Daoy (cell line): ENCODE data around the gene ATRNL1. TPM values are rescaled to one million over a fixed set of nuclear protein-coding genes. Genes with fewer than 3 reads are reported as not detected.

Experiments
- DNase-seq: peaks from one replicate; pipeline ENCODE4 v3.0.0-alpha.2; 2015; ENCODE audit warnings: low read depth
- total RNA-seq: library from RNA; depleted of rRNA; stranded (reverse); fragments of >200 nt; shearing (Covaris generic); gene quantifications from 2 replicates; pipeline ENCODE4 v1.2.3, GENCODE V29; 2014

ATRNL1 gene
- total RNA-seq, 1 experiment from 2014 or later, result 7.1 TPM

DNA sequence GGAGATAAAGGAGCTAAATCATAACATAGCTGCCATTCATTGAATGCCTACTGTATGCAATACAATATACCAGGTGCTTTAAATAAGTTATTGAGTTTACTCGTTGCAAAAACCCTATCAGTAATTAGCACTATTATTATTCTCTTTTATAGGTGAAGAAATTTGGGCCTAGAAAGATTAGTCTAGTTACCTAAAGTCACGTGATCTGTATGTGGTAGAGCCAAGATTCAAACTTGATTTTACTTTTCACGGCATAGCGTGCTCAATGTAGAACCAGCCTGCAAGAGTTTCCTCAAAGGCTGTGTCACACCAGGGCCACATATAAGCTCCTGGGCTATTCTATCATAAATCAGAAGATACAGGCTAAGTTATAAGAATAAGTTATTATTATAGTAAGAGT, 740.0 kb downstream of the ATRNL1 start:
- no peak for DNase-seq

DNA sequence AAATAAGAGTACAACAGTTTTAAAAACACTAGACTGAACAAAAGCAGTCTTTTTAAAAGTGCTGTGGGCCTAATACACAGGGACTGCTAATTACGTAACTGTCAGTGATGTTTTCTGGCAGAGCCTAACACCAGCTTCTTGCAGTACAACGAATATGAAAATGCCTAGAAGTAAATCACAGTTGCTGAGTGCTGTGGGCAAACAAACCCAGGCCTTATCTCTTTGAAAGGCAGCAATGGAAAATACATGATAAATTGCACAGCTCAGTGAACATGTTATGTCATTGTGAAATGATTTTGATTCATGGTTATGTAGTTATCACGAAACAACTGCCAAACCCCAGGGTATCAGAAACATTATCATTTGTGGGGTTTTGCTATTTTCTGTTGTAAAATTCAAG, 751.4 kb downstream of the ATRNL1 start:
- DNase-seq, result no peak

DNA sequence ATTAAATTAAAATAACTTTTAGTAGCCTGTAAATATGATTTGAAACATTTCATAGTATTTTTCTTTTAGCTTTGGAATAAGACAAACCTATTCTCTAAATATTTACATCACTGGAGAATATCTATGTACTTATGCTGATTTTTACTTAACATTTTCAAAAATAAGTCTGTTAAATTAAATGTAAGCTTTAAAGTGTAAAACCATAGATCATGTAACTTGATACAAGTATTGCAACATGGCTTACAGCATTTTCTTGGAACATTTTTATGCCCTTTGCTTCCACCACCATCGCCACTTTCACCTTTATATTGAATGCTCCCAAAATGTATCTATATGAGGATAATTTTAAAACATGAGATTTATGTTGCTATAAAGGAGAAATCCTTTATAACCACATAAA, 752.8 kb downstream of the ATRNL1 start:
- DNase-seq, result no peak

DNA sequence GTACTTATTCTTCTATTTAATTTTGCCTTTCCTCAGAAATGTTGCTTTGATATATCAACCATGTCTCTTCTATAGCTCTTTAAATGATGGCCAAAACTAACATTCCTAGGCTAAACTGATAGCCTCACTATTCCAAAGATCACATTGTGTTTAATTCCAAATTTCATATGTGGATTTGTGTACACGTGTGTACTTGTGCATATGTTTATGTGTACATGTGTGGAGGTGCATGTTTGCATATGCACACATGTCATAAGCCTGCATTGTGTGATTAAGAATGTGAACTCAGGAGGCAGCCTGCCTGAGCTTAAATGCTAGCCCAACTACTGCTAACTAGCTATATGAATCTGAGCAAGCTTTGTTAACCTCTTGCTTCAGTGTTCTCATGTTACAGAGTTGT, 753.4 kb downstream of the ATRNL1 start:
- DNase-seq, result no peak

DNA sequence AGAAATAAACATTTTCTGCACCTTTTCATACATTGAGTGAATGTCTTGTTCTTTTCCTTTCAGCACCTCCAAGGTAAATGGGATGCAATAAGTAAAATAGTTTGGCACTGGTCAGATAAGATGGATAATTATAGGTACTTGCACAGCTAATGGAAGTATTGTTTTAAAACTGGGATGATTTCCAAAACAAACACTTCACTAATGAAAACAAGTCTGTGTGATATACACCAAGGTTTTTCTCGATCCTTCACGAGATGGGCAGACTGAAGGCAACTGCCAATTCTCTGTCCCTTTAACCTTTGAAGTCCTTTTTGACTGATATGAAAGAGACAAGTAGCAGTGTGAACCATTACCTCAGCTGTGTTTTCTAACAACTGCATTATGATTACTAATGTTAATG, 756.0 kb downstream of the ATRNL1 start:
- no peak for DNase-seq

DNA sequence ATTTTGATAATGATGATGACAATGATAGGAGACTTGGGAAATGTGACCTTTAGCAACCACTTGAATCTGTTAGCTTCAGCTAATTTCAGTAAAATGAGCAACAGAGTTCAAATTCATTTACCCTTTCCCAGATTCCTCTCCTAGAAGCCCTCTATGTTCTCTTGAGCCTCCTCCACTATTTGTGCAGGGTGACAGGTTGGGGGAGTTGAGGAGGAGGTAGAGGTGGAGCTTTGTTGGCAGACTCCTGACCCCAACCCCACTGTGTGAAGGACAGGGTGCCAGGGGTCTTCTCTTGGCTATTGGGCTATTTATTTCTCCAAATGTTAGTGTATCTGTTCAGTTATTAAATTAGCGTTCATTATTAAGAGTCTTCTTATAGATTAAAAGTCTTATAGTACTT, 757.5 kb downstream of the ATRNL1 start:
- no peak for DNase-seq

- no peak for DNase-seq
These were observed 758.5 kb downstream of the ATRNL1 start for GRCh38 chr10:115851695-115852094.

DNA sequence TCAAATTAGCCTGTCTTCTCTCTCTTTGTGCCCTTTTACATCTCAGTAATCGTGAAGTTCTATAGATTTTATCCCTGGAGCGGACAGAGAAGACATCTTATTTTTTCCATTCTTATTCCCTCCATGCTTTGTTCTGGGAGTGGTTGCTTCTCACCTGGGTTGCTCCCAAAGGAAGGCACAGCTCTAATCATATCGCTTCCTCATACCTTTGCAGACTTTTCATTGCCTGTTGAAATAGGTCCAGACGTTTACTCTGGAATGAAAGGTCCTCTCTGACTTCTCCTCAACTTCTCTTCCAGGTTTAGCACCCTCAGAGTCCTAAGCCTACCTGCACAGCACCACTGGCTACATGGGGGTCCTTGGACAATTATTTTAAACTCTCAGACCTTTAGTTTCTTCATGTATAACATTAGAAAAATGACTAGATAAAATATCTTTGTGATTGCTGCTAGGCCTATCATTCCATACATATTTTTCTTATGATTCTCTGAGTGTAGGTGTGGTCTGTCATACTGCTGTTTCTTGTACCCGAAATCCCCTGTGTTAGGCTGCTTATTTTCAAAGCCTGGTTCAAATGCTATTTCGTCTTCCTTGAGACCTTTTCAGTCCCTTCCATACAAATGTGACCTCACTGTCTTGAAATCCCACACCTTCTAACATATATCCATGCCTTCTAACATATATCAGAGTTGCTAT, 761.7 kb downstream of the ATRNL1 start:
- DNase-seq, result no peak

DNA sequence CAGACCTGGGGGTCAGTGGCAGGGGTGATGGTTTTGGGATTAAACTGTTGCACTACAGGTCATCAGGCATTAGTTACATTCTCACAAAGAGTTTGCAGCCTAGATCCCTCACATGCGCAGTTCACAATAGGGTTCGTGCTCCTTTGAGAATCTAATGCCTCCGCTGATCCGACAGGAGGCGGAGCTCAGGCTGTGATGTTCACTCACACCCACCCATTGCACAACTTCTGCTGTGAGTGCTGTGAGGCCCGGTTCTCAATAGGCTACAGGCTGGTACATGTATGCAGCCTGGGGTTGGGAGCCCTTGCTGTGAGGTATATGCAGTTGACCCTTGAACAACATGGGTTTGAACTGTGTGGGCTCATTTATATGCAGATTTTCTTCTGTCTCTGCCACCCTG, 763.4 kb downstream of the ATRNL1 start:
- peak; percentile 3 for DNase-seq

DNA sequence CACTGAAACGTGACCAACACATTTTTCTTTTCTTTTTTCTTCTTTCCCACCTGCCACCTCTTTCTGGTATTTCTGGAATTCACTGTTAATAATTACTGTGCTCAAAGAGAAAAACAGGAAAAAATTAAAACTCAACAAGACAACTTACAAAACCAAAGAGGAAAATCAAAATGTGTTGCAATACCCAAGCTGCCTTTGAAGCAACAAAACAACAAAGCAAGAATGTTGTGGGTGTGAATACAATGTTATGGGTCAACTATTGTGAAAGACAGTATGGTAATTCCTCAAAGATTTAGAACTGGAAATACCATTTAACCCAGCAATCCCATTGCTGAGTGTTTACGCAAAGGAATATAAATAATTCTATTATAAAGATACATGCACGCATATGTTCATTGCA, 764.7 kb downstream of the ATRNL1 start:
- no peak for DNase-seq

DNA sequence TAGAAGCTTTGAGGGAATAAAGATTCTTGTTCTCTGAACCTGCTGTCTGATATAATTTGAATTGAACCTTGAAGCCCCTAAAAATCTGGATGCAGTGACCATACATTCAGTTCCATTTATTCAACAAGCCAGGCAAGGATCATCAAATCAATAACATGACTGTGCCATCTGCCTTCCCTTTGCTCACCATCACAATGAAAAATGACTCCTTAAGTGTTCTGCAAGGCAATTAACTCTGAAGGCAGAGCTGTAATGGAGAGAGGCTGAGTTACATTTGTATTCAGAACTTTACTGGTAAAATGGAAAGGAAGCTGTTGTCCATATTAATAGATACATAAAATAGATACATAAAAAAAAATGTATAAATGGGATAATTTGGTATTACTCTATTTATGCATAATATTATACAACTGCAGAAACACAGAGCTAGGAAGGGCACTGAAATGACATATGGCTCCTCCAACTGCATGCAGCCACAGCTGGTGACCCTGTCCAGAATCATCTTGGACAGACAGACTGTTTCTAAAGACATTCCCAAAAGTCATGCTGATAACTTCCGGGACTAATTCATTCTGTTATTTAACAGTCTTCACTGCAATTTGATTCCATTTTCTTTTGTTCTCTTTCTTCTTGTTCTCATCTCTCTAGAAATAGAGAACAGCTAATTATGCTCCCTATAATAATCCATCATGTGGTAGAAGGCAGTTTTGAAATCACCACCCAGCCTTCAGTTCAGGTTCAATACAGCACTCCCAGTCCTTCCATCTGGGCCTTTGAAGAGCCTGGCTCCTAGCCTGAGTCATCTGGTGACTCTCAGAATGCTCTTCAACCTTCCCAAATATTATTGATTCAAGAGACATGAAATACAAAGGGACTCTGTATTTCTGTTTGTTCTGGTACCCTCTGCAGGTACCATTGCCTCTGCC, 767.3 kb downstream of the ATRNL1 start:
- DNase-seq, result no peak

GRCh38 chr10:115861455-115861854, 768.3 kb downstream of the ATRNL1 start:
- DNase-seq, result no peak

DNA sequence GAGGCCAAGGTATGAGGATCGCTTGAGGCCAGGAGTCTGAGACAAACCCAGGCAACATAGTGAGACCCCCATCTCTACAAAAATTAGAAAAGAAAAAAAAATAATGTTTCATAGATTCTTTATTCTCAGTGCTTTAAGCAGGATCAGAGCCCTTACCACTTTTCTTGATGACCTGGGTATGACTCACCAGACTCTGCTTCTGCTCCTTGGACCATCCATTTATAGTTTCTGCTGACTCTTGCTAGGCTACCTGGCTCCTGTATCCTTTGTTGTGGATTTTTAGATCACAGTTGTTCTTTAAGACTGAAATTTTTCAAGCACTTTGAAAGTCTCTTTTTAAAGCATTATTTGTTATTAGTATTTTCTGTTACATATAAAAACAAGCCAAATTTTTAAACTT, 768.7 kb downstream of the ATRNL1 start:
- peak; percentile 28 for DNase-seq

GRCh38 chr10:115866174-115866573, 773.0 kb downstream of the ATRNL1 start:
- DNase-seq, result no peak

DNA sequence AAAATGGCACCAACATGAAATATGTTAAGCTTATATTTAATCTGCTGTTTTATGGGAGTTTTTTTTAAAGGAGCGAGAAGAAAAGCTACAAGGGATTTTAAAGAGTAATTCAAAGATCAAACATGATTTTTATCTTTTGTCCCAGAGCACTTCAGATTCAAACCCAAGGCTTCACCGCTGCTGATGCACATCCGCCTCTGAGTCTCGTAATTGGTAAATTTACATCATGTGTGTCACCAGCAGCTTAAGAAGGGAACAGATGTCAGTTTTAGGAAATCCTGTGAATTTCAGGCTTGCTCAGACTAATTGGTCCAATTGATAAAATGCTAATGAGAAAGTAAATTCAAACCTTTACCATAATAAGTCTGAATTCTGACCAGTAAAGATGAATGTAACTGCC, 773.5 kb downstream of the ATRNL1 start:
- no peak for DNase-seq

DNA sequence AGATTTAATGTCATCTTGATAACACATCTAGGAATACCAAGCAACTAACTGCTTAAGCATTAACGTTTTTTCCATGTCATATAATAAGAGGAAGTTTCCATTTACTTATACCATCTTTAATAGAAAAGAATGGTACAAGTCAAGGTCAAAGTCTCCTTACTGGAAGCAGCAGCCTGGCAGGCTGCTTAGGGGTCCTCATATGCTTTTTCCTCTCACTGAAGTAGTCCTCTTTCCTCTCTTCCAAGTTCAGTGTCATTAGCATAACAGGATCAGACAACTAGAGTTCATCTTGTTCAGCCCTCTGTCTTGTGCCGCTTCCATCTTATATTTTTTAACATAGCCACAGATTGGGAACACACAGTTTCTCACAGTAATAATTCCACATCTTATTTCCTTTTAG, 774.1 kb downstream of the ATRNL1 start:
- no peak for DNase-seq

GRCh38 chr10:115871855-115872254, 778.7 kb downstream of the ATRNL1 start:
- no peak for DNase-seq

DNA sequence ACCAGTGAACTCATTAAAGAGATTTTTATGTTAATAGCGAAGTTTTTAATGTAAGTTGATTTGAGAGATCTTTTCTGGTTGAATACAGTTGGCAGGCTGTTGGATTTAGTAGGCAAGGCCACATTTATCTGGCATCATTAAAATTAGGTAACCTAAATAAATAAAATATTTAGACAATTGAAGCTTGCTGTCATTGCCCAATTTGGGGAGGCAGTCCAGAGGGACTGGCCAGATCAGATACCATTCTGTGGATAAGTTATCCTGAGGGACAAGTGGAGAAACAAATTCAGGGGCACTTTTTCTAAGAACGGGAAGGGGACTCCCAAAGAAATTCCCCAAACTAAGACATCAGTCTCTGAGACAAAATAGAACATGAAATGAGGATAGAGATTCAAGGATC, 782.0 kb downstream of the ATRNL1 start:
- DNase-seq, result no peak

DNA sequence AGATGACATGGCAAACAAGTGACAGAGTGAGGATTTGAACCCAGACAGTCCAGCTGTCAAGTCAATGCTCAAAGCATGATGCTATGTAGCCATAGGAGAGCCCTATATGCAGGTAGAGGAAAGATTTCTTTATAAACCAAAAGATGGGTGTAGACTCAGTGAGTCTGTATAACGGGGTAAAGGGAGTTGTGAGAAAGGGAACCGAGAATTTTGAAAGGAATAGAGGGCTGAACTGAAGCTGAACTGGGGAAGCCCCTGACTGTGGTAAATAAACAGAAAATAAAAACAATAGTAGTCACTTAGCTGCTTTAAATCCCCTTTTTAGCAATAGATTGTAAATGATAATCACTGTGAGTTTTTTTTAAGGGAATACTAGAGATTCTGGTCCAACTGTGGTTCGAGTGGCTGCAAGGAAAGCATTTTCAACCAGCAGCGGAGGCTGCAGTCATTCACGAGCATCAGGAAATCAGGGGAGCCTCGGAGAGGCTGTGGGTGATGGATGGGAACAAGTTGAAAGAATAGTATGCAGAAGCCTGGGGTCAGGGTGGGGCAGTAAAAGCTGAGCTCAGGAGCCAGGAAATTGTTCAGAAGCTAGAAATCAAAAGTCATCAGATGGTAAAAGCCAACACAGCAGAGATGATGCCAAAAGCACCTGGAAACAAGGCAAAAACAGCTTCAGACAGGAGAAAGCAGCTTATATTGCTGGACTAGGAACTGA, 786.4 kb downstream of the ATRNL1 start:
- DNase-seq, result no peak

DNA sequence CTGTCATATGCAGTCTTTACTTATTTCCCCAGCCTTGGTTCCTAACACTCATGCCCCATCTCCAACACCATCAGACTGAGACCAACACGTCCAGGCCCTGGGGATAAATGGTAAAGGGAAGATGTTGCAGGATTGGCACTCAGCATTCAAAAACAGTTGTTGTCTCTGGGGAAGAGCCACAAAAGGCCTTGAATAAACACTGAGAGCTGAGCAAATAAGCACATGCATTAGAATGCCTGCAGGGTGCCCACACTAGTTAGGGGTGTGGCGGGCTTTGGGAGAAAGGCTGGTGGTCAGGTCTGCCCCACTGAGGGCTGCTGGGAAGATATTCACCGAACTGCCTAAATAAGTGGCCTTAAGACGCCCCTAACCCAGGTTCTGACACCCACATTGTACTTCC, 788.9 kb downstream of the ATRNL1 start:
- no peak for DNase-seq

- no peak for DNase-seq
These were observed 790.2 kb downstream of the ATRNL1 start for GRCh38 chr10:115883372-115883771.

DNA sequence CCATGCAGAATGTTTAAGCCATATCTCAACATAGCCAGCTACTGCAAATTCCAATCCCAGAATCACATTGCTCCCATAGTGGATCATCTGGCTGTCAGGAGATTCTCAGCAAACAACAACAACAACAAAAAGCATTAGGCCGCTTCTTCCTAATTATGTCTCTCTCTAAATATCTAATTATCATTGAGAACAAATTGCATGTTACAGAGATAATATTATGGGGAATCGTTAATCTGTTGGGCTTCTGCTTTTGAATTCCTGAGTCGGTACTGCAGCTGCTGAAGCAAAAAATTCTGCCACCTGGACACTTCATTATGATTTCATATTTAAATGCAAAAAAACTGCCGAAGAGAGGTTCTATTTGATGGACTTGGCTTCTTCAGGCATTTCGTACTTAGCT, 791.2 kb downstream of the ATRNL1 start:
- no peak for DNase-seq

DNA sequence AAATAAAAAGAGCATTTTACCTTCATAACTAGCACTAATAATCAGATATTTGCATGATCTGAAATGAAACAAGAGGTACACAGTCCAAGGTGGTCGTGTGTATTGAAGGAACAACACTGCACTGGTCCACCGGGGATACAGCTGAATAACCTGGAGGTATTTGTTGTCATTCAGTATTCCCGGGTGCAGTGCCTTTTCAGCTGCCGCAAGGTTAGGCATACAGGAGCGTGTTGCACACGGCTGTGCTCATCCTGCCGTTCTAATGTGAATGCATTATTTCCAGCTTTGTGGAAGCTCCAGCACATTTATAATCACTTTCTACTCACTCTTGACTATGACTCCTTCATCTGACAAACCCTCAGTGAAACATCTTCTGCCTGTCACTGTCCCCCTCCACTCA, 802.0 kb downstream of the ATRNL1 start:
- DNase-seq, result no peak
